Sigmoid colon (tissue), 4 donors: Measurements from ENCODE around the gene TINCR.

Experiments
- CTCF ChIP-seq, 4 experiments: fragments of 450-650 bp in 3 of 4; fragments of 200-600 bp in 1 of 4; IDR thresholded peaks; one replicate each; pipeline ENCODE4 v1.5.1; 2016 to 2019; ENCODE audit warnings: antibody characterized with exemption in 4 of 4, mild to moderate bottlenecking in 3 of 4, moderate library complexity in 2 of 4
- POLR2AphosphoS5 ChIP-seq, 4 donors: sonication (generic); formaldehyde crosslinking; IDR thresholded peaks; one replicate each; pipeline ENCODE4 v1.6.1; 2017; ENCODE audit warnings: antibody characterized with exemption in 4 of 4

DNA sequence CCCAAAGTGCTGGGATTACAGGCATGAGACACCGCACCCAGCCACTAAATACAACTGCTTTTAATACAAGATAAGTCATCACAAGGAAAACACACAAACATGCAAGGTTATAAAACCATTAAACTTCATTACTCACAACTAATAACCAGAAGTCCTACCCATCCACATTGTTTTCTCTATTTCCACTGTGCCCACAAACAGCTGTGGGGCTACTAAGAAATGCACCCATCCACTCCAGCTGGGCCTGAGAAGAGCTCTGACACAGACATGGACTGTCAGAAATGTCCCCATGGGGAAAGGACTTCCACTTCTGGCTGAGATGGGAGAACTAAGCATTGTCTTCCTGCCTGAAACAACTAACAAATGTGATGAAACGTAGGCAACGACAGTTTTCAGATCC is 37.6 kb upstream of the TINCR start:
- no peak for TF ChIP-seq CTCF (IDR thresholded peaks at IDR 0.05)
- TF ChIP-seq POLR2AphosphoS5 (IDR thresholded peaks at IDR 0.05) = no peak
